ENCODE measurements around the gene CSHL1. TPM values are rescaled to one million over a fixed set of nuclear protein-coding genes. Genes with fewer than 3 reads are reported as not detected.

CSHL1 gene
- not detected for total RNA-seq

DNA sequence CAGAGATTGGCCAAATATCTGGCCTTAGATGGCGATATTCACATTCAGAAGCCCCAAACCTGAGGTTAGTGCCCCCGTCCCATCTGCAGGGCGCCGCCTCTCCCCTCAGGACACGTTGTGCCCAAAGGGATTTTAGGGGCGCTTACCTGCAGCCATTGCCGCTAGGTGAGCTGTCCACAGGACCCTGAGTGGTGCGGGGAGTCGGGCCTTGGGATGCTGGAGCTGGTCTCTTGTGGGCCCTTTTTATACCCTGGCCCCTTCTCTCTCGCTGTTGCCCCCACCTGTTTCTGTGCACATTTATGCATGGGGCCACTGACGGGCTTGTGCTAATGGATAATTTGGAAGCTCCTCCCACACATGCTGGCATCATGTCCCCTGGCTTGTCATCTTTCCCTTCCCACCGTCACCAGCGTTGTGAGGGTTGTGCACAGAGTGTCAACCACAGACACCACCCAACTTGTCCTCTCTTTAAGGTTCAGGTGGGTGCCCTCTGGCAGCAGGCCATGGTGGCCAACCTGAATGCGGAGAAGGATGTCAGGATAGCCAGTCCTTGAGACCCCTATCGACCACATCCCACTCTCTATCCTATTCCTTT is at the start of gene CSHL1:
Gene CSHL1, minus strand, starts transcription at position 218 of the 595 bp plus-strand sequence. Its CDS starts 62 bp downstream, at position 156.
- no peak for DNase-seq (ENCODE audit: low spot score)

DNA sequence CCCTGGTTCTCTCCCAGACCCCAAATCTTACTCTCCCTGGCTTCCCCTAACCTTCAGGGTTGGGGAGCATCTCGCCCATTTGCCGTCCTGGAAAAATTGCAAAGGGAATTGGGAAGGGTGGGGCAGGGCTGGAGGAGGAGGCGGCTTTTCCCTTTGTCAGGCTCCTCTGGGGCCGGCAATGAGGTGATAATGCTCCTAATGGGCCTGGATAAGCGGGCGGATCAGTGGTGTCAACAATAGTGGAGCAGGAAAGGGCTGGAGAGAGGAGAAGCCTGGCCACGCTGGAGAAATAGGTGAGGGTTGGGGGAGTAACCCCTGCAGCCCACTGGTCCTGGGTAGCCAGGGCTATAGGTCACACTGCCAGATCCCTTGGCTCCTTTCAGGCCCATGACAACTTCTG is 49.4 kb upstream of the CSHL1 start:
- DNase-seq (ENCODE audit: low spot score), result no peak

DNA sequence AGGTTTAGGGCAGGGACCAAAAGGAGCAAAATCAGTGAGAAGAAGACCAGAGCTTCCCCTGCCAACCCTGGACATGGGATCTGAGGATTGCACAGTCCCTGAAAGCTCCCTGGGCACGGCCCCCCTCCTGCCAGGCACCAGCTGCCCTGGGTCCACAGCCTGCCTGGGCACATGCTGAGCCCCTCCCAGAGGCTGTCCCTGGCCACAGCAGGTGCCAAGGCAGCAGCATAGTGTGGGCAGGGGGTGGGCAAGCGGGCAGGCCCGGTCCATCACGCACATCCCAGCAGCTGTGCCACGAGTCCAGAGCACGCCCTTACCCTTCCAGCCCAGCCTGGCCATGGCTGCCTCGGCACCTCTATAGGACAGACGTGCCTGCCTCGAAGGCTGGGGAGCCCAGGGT is 48.9 kb upstream of the CSHL1 start:
- DNase-seq (ENCODE audit: low spot score), result no peak

DNA sequence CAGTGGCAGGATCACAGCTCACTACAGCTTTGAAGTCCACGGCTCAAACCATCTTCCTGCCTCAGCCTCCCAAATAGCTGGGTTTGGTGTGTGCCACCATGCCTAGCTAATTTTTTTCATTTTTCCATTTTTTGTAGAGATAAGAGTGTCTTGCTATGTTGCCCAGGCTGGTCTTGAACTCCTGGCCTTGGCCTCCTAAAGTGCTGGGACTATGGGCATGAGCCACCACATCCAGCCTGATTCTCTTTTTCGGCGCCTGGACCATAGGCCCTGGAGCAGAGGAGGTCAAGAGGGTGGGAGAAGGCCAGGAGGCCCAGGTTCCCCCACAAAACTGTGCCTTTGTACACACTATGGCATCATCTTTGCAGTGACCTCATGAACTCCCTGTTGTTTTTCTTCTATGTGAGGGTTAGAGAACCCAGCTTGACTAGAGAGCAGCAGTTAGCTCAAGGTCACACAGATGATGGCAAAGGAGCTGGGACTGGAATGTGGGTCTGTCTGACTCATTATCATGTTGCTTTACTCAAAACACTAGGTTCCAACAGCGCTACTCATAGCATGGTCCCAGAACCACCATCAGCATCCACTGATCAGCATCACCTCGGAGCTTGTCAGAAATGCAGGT is 45.4 kb upstream of the CSHL1 start:
- DNase-seq (ENCODE audit: low spot score), result no peak

DNA sequence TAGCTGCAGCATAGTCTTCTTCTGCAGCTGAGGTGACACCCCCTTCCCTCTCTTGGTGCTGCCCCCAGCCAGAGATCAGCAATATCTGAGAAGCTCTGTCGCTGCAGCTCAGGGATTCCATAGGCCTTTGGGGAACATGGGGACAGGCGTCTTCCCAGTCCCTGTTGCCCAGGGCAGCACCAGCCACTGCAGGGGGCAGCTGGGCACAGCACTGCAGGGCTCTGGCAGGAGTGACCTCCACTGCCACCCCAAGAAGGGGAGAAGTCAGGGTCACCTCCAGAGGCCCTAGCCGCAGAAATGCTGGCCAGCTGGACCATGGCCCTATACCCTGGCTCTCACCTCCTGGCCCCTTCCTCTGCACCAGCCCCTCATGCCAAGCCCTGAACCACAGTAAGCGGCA is 44.7 kb upstream of the CSHL1 start:
- DNase-seq (ENCODE audit: low spot score), result no peak

DNA sequence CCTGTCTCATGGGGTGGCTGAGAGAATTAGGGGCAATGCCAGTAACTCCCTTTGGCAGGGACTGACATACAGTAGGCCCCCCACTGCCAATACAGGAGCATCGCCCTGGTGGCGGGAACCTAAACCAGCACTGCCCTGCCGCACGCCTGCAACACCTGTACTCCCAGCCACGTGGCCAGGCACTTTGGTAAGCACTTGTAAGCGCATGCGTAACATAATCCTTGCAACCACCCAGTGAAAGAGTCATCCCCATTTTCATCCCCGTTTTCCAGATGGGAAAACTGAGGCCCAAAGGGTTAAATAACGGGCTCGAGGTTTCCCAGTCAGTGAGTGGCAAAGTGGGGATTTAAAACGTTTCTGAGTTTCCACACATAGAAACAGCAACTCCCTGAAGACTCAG is 44.2 kb upstream of the CSHL1 start:
- no peak for DNase-seq (ENCODE audit: low spot score)

DNA sequence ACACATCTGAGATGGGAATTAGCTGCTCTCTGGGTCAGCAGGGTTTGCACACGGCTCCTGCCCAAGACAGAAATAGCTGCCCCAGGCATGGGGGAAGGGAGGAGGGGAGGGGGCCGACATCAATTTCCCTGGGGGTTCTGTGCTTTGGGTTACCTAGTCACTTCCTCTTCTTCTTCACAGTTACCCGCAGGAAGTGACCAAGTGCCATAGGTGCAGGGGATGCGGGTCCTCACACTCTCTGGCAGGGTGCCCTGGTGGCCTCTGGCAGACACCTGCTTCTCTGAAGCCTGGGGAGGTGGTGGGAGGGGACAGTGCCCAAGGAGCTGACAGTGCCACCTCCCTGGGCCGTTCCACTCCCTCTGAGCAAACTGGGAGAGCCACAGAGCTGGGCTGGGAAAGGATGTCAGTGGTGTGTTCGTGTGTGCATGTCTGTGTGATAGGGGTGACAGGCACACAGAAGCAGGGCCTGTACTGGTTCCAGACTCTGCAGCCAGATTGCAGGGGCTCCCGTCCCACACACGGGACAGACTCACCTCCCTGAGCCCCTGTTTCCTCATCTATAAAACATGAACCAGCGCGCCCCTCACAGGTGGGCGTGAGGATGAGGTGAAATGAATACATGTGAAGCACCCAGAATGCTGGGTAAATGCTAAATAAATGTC is 43.5 kb upstream of the CSHL1 start:
- DNase-seq (ENCODE audit: low spot score), result no peak

DNA sequence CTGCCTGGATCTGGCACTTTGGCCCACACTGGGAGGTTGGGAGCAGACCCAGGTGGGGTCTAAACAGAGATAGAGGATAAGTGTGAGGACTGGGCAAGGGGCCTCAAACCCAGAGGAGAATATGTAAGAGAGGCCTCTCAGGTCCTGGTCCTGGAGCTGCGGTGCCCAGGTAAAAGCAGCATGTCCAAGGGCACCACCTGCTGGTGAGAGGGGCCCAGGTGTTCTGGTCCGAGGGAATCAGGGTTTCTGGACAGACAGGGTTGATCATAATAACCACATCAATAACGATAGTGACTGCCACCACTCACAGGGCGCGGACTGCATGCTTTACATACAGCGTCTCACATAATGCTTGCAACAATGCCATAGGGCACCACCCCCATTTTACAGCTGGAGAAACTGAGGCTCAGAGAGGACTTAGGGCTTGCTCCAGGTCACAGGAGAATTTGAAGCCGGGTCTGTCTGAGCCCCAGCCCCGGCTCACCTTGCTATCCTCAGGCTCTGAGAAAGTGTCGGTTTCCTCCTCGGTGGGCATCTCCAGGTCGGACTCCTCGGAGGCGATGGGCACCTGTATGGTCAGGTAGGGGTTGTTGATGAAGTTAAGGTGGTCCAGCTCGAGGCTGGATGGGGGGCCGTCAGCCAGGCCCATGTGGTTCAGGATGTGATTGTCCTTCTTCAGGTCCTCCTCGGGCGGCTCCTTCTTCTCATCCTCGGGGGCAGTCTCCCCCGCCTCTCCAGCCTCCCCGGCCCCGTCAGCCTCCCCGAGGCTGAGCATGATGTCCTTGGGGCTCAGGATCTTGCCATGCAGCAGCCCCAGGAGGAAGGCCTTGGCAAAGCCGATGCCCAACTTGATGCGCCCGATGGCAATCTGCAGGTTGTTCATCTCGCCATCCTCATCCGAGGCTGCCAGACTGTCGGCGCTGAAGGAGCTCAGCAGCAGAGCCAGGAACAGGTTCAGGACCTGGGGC is 40.2 kb upstream of the CSHL1 start:
- DNase-seq (ENCODE audit: low spot score), result peak; percentile 47

DNA sequence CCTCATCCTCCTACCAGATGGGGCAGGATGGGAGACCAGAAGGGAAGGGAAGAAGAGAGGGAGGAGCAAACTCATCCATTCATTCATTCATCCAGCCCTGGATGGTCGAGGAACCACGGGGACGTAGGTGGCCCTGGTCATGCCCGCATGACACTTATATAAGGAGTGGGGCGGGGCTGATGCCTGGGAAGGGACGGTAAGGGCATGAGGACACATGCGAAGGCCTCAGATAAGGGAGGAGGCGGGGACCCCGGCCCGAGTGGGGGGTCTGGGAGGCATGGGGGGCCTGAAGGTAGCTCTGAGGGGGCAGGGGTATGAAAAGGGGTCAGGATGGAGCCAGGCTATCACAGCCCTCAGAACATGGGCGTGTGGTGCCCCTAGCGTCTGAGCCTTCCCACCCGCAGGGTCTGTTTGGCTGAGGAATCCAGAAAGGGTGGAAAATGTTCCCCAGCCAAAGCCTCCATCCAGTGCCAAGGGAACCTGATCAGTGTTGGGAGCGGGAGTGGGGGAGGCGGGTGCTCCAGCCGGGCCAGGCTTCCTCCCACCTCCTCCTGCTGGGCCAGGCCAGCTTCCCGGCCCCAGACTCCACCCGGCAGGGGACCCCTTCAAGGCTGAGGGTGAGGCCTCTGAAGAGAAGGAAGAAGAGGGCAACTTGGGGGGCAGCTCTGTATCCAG is 38.7 kb upstream of the CSHL1 start:
- DNase-seq (ENCODE audit: low spot score), result no peak

DNA sequence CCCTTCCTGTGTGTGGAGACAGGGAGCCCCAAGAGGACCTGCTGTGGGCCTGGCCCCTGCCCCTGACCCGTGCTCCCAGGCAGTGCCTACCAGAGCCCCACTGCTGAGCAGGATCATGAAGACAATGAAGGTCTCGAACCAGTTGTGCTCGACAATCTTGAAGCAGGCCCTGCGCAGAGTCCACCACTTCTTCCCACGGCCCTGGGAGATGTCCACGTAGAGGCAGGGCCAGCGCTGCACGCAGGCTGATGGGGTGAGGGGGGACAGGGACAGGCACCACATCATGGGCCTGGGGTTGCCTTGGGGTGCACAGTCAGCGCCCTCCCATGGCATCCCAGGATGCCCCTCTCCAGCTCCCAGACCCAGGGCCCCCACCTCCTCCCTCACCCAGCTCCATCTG is 37.5 kb upstream of the CSHL1 start:
- DNase-seq (ENCODE audit: low spot score), result no peak

DNA sequence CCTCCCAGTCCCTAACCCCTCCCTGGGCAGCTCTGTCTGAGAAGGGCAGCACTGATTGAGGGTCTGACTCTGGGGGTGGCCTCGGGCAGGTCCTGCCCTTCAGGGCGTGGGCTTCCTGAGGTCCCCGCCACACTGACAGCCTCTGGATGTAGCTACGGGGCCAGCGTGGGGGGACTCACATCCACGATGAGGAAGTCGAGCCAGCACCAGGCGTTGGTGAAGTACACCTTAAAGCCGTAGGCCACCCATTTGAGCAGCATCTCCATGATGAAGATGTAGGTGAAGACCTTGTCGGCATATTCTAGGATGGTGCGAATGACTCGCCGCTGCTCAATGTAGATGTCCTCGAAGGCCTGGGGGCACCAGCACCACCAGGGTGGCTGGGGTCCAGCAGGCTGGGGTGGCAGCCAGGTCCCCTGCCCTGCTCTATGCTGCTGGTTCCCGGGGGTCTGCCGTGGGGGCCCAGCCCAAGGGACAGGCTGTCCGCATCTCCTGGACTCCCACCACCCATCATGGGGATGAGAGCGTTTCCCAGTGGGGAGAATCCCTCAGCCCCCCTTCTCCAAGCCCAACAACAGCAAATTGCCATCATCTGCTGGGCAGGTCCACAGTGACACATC is 36.8 kb upstream of the CSHL1 start:
- DNase-seq (ENCODE audit: low spot score), result no peak

DNA sequence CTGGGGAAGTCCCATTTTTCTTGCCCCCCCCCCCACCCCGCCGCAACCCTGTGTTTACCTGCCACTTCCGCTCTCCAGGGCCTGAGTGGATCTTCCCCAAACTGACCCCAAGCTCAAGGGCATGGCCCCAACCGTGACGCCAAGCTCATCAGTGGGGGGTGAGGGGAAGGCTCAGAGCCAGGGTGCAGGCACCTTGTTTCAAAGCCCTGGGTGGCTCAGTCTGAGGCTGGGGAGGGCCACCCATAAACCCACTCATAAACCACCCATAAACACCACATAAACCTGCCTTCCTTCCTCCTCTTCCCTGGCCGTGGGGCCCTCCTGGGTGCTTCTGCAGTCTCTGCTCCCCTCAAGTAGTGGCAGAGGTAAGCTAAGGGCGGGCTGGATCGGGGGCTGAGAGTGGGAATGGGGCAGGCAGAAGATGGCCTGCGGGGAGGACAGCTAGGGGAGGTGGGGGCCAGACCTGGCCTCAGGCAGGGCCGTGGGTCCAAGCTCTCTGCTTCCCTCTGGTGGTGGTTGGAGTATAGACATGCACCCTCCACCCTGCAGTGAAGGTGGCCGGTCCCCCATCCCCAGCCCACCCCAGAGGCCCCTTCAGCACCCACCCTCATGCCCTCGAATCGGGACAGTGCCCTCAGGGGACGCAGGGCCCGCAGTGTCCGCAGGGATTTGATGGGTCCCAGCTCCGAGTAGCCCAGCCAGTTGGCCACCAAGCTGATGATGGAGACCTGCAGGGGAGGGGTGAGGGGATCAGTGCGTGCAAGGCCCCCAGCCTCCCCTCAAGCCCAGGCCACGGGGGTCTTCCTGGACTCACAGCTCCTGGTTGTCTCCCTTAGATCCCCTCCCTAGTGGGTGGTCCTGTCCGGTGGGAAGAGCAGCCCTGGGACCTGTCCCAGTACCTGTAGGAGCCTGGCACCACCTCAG is 35.6 kb upstream of the CSHL1 start:
- peak; percentile 30 for DNase-seq (ENCODE audit: low spot score)

DNA sequence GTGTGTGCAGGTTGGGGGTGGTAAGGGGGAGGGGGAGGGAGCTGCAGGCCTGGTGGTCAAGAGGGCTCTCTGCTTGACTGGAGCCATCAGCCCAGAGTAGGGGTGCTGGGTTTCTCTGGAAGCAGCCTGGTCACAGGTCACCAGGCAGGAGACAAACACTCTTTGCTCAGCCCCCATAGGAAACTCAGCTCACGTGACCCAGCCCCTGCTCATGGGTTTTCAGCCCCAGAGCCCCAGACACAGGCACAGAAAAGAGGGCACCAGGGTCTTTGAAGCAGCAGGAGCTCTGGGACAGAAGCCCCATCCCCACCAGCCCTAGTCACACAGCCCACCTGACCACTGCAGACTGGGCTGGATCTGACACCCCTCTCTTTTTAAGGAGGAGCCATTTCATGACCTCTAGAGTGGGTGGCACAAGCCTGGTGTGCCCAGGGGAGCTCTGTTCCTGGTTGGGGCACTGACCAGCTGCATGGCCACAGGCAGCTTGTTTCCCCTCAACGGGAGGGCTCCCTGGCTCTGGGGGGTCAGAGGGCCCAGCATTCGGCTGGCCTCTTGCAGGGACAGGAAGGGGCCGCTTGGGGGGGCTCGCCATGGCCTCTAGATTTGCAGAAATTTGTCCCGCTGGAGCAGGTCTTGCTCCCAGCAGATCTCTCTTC is 34.9 kb upstream of the CSHL1 start:
- DNase-seq (ENCODE audit: low spot score), result no peak

DNA sequence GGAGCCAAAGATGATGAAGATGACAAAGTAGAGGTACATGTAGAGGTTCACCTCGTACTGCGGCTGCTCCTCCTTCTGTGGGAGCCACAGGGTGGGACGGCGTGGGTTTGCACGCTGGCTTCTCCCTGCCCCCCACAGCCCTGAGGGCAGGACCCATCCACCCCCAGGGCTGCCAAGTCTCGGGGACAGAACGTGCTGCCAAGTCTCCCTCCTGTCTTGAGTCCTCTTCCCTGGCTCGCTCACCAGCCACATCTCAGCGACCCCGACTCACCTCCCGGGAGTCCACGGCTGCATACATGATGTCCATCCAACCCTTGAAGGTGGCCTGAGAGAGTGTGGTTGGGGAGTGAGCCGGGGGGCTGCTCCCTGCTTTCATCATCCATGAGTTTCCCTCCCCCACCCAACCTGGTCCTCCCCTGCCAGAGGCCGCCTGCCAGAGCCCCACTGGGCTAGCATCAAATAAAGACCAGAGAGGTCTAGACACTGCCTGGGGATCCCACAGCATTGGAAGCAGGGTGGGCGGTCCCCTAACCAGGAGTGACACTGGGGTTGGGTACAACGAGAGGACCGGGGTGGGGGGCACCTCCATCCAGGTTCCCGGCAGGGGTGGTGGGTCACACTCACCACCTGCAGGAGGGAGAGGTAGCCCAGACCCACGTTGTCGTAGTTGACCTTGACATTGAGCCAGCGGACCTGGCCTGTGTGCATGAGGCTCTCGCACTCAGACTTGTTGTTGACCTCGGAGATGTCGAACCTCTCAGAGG is 33.9 kb upstream of the CSHL1 start:
- no peak for DNase-seq (ENCODE audit: low spot score)

DNA sequence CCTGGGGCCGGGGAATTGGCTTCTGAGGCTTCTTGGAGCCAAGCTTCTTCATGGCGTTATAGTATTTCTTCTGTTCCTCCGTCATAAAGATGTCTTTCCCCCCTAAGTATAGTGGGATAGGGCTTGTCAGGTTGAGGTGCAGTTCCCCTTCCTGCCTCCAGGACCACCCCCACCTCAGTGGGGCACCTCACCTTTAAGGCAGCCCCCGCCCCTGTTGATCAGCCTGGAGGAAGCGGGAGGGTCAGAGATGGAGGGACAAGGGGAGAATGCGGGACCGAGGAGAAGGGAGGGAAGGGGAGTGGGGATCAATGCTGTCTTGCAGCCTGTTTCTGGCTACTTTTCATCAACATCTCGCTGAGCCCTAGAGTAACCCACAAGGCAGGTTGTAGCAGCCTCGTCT is 32.7 kb upstream of the CSHL1 start:
- DNase-seq (ENCODE audit: low spot score), result no peak

DNA sequence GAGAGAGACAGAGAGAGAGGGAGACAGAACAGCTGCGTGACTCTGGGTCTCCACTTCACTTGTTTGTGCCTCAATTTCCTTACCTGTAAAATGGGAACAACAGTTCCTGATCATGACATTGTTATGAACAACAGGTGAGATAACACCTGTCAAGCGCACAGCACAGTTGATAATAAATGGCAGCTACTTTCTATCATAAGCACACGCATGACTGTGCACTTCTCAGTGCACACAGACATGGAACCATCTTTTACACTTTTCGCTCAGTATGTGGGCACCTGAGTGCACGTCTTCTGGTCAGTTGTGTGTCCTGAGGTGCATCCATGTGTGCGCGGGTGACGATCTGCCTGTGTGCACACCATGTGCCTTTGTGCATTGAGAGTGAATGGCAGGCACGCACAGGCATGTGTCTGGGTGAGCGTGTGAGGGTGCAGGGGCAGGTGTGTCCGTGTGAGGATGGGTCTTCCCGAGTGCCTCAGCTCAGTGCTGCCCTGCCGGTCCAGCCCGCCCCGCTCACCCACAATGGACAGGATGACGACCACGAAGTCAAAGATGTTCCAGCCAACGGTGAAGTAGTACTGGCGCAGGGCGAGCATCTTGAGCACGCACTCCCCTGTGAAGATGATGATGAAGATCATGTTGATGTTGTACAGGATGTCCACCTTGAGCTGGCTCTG is 31.4 kb upstream of the CSHL1 start:
- DNase-seq (ENCODE audit: low spot score), result no peak

DNA sequence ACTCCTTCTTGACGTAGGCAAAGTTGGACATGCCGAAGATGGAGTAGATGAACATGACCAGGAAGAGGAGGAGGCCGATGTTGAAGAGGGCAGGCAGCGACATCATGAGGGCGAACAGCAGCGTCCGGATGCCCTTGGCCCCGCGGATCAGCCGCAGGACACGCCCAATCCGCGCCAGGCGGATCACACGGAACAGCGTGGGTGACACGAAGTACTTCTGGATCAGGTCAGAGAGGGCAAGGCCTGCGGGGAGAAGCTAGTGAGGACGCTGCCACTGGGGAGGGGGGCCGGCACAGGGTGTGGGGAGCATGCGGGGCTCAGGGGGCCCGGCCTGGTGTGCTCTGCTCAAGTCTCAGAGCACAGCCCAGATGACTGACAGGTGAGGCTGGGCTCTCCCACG is 30.7 kb upstream of the CSHL1 start:
- DNase-seq (ENCODE audit: low spot score), result no peak

DNA sequence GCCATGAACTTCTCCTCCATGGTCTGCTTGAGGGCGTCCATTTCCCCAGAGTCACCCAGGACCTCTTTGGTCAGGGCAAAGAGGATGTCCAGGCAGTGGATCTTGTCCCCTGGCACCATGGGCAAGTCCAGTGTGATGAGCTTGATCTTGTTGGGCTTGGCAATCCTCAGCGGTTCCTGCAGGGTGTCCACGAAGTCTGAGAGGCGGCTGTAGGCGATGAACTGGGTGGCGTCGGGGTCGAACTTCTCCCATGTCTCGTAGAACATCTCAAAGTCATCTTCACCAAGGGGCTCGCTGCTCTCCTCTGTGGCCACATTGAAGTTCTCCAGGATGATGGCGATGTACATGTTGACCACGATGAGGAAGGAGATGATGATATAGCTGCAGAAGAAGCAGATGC is 30.1 kb upstream of the CSHL1 start:
- no peak for DNase-seq (ENCODE audit: low spot score)
